ENCODE measurements around the gene FZD4. TPM values are rescaled to one million over a fixed set of nuclear protein-coding genes. Genes with fewer than 3 reads are reported as not detected.

FZD4 gene
- total RNA-seq, 4 donors from 2014 or later, result 220 to 537 (median 235) TPM

GRCh38 chr11:86991341-86991740 is 36.1 kb upstream of the FZD4 start:
- no peak for DNase-seq (ENCODE audit: low spot score)
- ATAC-seq (ENCODE audit: low FRiP score), result no peak
- TF ChIP-seq CTCF (IDR thresholded peaks at IDR 0.05), result no peak

- DNase-seq (ENCODE audit: low spot score) (no peak), ATAC-seq (ENCODE audit: low FRiP score) (no peak)
- no peak for TF ChIP-seq CTCF (IDR thresholded peaks at IDR 0.05)
Measured at GRCh38 chr11:86990515-86990914, 35.3 kb upstream of the FZD4 start.

GRCh38 chr11:86990031-86990430 is 34.8 kb upstream of the FZD4 start:
- no peak for TF ChIP-seq CTCF (IDR thresholded peaks at IDR 0.05)
- no peak for DNase-seq (ENCODE audit: low spot score)
- no peak for ATAC-seq (ENCODE audit: low FRiP score)

GRCh38 chr11:86988351-86988881 is 33.2 kb upstream of the FZD4 start:
- ATAC-seq (ENCODE audit: low FRiP score) (no peak), DNase-seq (ENCODE audit: low spot score) (no peak)
- no peak for TF ChIP-seq CTCF (IDR thresholded peaks at IDR 0.05)

GRCh38 chr11:86987679-86988078 is 32.5 kb upstream of the FZD4 start:
- TF ChIP-seq CTCF (IDR thresholded peaks at IDR 0.05), result no peak
- no peak for ATAC-seq (ENCODE audit: low FRiP score)
- DNase-seq (ENCODE audit: low spot score), result no peak

- DNase-seq (ENCODE audit: low spot score), result no peak
- ATAC-seq (ENCODE audit: low FRiP score), result no peak
- no peak for TF ChIP-seq CTCF (IDR thresholded peaks at IDR 0.05)
Measured at GRCh38 chr11:86984701-86985100, 29.5 kb upstream of the FZD4 start.

GRCh38 chr11:86983021-86983488 is 27.9 kb upstream of the FZD4 start:
- no peak for TF ChIP-seq CTCF (IDR thresholded peaks at IDR 0.05)
- DNase-seq (ENCODE audit: low spot score) (no peak), ATAC-seq (ENCODE audit: low FRiP score) (peak; percentile 87)
